Mesenteric fat pad (tissue), 1 donor: ENCODE results near the gene FHOD1. TPM values are rescaled to one million over a fixed set of nuclear protein-coding genes. Genes with fewer than 3 reads are reported as not detected.

Experiments
- DNase-seq: peaks from one replicate; pipeline ENCODE4 v3.0.0-alpha.2; 2020; ENCODE audit warnings: low spot score
- total RNA-seq: library from RNA; stranded (reverse); fragmentation: NEBNext Ultra II Directional; extraction: Animal tissue kit (Norgen Biotek cat#: 25700); gene quantifications from one replicate; pipeline ENCODE4 v1.2.1, GENCODE V29; 2021
- donor health status: DM: yes; HTN: yes; CAD: no.

FHOD1 gene
- total RNA-seq, 1 donor from 2014 or later: 36.6 TPM

DNA sequence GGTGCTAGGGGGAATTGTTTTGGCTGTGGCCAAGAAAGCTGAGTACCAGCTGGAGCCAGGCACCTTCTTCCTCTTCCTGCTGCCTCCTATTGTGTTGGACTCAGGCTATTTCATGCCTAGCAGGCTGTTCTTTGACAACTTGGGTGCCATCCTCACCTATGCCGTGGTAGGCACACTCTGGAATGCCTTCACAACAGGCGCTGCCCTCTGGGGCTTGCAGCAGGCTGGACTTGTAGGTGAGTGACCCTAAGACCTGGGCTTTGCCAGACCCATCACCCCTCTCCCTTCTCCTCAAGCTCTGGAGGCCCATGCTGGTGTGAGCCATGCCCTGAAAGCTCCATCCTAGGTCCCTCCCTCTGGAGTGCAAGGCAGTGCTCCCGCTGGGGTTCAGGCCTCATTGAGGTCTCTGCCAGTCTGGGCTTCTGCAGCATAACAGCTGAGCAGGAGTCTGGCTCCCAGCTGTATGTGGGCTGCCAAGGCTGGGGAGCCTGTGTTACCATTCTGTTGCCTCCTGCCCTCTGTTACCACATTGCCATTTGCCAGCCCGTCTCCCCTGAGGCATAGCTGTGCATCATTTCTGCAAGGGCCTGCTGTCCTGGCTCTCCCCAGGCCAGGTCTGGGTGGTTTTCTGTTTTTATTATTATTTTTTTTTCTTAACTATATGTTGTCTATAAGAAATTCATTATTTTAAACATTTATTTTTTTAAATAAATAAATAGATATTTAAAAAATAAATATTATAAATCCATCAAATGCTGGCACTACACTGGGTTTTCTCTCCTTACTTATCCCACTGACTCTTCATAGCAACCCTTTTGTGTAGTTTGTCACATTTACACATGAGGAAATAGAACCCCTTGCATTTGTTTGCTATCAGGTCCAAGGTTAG, 5.6 kb upstream of the FHOD1 start:
- no peak for DNase-seq

DNA sequence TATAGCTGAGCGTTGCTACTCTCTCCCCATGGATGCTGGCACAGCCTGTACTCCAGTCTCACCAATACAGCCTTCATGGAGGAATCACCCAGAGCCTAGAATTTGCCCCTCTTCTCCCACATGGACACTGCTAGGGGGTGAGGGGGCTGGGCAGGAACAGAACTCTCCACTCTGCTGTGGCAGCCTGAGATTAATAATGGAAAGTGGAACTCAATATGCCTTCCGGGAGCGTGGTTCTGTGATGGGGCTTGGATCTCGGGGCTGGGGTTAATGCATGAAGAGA, 2.7 kb upstream of the FHOD1 start:
- DNase-seq: no peak

DNA sequence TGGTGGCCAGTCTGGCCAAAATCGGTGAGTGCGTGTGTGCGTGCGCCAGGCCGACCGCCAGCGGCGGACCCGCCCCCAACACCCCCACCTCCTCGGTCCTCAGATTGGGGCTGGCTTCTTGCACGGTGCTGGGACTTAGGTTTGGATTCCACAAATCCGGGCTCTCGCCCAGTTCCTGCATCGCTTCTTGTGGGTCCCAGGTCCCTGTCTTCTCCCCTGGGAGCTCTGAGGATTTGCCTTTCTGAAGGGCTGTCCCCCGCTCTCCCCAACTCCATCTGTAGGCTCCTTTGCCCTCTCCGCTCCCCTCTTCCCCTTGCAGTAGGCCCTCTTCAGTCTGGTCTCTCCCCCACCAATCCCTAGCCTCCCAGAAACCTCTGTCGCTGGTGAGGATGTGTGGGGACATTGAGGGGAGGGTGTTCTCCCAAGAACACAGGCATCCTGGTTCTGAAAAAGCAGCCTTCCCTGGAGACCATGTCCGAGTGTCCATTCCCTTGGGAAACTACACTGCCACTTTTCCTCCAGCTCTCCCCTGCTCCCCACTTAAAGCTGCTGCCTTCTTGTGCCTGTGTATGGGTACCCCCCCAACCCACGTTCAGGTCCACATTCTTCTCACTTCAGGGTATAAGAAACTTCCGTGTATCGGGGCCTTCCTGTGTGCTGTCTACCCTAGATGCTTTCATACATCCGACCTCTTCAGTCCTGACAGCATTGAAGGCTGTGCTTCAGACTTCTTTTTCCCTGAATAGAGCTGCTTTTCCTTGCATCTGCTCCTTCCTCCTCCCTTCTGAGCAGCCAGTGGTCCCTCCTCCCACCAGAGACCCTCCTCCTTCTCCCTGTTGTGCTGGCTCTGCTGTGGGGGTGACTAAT, 2.1 kb upstream of the FHOD1 start:
- no peak for DNase-seq

DNA sequence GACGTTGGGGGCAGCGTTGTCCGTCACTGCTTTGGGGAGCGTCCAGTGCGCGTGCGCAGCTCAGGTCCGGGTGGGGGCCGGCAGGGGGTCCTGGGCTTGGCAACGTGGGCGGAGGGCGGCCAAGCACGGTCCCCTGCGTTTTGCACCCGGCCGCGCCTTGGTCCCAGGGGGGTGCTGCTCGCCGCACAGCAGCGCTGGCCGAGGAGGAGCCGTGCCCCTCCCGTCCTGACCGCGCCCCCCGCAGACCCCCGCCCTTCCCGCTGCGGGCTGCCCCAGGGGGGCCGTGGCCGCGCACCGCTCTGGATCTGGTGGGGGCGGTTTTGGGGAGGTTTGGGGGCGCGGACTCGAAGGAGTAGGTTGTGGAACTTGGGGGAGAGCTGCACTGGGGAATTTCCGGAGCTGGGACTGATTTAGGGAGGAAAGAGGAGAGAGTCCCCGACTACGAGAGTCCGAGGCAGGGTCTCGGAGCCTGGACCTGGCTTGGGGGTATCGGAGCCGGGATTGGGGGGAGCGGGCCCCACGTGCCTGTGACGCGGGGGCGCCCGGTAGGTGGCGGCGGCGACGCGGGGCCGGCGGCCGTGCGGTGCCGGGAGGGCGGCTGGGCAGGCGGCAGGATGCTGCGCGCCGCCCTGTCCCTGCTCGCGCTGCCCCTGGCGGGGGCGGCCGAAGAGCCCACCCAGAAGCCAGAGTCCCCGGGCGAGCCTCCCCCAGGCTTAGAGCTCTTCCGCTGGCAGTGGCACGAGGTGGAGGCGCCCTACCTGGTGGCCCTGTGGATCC, 1.3 kb upstream of the FHOD1 start, which contains the start of gene SLC9A5:
Gene SLC9A5, plus strand, starts transcription at position 579 of the 777 bp plus-strand sequence. Its CDS starts 36 bp downstream, at position 615.
- DNase-seq: no peak

DNA sequence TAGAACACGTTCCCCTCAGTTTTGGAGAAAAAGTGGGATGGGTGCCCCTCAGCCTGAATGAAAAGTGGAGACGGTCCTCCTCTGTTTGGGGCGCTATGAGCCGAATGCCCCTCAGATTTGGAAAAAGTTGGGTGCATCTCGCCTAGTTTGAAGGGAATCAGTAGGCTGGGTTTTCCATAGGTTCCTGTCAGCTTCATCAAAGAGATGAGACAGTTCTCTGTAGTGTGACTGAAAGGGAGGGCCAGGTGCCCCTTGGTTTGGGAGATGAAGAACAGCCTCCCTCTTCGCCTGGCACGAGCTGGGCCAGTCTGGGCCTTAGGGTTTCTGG, 756 bp upstream of the FHOD1 start:
- no peak for DNase-seq

DNA sequence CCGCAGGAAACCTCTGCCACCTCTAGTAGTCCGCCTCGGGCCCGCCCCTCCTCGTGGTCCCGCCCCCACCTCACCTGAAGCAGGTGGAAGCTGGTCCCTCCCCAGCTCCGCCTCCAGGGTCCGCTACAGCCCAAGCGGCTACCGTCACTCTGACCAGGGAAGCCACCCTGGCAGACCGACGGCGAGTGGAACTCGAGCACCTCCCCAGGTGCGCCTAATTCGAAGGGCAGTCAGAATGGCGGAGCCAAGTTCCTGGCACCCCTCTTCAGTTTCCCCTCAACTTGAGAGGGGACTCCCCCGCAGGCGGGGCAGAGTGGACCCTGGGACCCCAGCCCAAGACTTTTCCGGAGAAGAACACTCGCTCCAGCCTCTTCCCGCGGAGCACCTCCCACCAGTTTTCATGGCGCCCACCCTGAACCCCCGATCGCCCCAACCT, 507 bp downstream of the FHOD1 start:
- DNase-seq: no peak

DNA sequence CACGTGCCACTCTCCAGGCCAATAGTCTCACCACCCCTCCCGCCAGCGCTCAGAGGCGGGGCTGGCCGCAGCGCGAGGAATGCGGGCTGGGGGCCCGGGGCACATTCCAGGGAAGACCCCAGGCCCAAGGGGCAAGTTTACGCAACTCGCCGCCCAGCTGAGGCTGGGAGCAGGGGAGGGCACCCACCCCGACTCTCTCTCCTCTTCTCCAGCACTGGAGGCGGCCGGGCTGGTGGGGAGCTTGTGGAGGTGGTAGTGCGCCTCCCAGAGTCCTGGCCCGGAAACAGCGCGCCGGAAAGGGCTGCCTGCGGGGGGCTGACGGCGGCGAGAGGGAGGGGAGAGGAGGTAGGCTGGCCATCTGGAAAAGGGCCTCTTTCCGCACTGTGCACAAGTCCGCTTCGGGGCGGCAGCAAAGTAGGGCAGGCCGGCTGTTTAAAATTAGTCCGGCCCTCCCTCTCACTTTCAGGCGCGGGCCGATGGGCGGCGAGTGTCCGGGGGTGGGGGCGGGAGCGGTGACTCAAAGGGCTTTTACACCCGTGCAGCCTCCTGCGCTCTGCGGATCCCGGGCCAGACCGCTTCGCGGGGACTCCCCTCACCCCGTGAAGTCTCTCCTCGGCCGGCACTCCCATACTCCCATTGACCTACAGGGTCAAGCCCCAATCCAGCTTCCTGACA, 1.1 kb downstream of the FHOD1 start:
- DNase-seq: no peak

DNA sequence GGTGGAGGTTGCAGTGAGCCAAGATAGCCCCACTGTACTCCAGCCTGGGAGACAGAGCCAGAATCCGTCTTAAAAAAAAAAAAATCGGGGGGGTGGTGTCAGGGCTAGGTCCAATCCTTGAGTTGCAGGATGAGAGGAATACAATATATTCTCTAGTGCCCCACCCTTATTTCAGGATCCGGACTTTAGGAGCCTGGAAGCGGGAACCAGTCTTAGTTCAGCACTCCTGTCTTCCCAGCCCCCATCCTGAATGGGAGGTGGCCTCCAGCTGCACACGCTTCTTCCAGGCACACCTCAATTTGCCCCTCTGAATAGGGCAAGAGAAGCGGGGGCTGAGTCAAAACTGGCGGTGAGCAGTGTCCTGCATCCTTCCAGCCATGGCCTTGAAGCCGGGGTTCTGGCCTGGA, 1.6 kb downstream of the FHOD1 start:
- DNase-seq: no peak

DNA sequence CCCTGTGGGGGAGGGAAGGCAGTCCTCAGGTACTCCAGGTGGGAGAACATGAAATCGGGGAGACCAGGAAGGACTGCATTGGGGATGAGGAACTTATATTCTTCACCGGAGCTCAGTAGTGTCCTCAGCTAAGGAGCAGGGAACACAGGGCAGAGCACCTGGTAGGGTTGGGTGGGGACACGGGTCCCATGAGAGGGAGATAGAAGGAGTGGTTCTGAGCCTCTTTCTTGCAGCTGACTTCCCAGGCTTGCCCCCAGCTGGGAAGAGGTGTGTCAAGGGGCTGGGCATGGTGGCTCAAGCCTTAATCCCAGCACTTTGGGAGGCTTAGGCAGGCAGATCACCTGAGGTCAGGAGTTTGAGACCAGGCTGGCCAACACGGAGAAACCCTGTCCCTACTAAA, 2.1 kb downstream of the FHOD1 start:
- DNase-seq: no peak

DNA sequence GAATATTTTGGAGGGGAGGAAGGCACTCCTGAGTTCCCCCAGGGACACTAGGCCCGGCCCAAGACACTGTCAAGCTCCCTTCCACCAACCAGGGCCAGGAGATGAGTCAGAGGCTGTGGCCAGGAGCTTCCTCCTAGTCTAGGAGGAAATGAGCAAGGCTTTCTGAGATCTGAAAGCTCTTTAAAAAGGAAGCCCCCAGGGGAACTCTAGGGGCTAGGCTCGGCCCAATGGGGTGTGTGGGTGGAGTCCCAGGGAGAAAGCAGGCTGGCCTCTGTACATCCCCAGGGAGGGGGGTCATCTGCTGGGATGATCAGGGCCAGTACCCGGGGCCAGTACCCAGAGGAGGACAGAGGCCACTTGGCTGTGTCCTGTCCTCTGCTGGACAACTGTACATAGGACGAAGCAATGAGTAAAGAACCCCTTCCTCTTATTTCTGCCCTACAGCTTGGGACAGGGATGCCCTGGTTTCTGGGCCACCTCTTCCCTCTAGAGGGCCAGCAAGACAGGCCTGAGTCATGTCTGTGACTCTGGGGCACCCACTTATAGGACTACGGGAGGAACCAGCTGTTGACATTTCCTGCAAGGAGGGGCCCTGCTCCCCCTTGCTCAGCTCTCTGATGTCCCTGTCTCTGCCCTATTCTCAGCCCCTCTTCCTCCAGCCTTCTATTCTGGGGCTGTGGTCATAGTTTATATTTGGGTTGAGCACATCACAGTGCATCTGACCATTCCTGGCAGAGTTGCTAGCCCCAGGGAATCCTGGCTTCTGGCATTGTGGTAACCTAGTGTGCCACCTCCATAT, 2.7 kb downstream of the FHOD1 start:
- no peak for DNase-seq

DNA sequence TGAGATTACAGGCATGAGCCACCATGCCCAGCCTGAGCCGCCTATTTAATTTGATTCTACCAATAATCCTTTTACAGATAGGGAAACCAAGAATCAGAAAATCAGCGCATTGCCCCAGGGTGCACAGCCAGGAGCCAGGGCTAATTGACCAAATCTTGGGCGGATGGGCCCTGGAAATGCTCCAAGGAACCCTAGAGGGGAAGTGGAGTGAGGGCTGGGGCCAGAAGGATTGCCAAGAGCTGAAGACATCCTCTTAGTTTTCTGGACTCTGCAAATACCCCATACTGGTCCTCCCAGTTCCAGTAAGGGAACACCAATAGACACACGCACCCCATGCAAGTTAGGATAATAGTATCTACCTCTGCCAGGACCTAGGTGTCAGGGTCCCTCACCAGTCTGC, 3.8 kb downstream of the FHOD1 start:
- DNase-seq: no peak

DNA sequence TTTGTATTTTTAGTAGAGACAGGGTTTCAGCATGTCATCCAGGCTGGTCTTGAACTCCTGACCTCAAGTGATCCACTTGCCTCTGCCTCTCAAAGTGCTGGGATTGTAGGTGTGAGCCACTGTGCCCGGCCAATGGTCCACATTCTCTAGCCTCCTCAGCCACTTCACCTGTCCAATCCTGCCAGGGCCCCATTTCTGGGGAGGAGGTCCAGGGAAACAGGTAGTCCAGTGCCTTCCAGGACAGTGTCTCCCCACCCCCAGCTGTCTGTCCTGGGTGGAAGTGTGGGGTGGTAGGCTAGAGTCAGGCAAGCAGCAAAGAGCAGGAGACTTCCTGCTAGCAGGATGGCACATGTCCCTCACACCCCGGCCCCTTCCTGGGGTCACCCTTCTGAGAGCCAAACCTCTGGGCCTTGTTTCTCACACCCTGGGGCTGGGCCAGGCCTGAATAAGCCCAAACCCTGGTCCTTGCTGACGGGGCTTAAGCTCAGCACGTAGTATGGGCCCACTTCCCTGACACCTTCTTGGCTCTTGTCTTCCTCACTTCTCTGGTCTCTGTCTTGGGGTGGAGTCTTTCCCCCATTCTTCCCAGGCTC, 5.0 kb downstream of the FHOD1 start:
- DNase-seq: no peak

DNA sequence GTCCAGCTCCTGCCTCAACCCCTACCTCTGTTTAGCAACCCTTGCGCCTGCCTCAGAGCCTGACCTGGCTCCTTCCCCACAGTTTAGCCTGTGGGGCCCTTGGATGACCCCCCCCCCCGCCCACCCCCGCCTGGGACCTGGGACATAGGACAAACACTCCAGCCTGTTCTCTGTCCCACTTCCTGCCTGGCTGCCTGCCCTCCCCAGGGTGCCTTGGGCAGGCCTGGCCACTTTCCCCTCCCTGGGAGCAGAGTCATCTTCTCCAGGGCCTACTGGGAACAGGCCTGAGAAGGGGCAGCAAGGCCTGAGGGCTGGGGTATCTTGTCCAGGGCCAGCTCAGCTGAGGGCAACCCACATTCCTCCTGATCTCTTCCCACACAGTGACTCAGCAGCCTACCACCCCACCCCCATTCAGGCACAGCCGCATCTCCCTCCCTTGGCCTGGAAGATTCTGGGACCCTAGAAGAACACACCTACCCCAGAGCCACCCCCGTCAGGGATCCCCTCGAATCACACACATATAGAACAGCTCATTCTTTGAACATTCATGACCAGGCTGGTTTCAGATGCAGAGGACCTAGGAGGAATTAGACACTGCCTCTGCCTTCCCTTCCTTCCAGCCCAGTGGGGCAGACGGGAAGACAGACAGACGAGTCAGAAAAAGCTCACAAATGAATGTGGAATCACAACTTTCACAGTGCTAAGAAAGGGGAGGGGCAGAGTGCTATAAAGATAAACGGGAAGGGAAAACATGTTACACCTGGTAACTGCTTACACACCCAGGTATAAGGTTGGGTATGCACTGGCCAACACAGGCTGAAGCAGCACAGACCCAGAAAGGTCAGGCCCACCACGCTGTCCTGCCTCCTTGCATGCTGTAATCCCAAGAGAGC, 6.0 kb downstream of the FHOD1 start:
- no peak for DNase-seq

DNA sequence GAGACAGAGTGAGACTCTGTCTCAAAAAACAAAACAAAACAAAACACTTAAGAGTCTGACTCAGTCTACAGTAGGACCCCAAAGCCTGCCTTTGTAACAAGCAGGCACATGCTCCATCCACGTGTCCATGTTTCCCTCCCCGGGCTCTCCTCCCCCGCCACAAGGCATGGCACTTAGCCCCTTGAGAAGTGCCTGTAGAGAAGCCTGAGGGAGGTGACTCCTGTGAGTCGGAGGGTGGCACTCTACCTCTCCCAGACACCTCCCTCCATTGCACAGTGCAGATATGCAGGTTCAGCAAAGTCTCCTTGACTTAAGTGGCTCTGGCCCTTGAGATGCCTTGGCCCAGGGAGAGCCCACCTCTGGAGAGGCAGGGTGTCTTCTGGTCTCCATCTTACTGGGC, 6.8 kb downstream of the FHOD1 start:
- DNase-seq: no peak

DNA sequence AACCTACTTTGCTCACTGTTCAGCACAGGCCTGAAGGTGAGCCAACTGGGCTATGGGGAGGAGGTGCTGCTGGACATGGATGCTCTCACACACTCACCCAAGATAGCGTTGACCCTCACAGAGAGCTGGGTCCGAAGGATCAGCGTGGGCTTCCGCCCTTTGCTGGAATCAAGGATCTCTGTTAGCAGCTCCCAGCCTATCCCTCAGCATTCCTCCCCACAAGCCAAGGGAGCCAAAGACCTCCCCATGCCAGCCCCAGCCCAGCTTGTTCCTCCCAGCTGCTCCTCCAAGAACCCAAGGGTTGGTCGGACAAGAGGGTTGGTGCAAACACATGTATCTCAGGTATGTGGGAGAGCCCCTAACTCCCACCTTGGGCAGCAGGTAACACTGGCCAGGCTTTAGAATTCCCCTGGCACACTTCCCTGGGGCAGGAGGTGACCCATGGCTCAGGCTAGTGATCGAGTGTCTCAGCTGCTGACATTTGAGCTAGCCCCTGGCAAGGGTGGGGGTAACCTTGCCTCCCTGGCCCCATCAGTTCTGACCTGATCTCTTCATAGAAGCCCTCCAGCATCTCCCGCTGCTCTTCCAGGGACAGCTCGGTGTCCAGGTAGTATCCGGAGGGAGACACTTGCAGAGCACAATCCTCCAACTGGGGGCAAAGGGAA, 8.3 kb downstream of the FHOD1 start:
- no peak for DNase-seq

DNA sequence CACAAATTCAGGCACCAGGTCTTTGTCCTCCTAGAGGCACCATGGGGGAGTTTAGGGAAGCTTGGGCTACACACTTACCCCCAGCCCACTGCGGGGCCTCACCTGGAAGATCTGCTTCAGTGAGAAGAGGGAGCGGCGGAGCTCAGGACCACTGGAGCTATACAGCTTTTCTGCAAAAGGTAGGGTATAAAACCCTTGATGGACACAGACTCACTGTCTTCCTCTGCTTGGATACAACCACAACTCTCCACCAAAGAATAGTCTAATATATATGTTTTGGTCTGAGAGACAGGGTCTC, 9.1 kb downstream of the FHOD1 start:
- no peak for DNase-seq

DNA sequence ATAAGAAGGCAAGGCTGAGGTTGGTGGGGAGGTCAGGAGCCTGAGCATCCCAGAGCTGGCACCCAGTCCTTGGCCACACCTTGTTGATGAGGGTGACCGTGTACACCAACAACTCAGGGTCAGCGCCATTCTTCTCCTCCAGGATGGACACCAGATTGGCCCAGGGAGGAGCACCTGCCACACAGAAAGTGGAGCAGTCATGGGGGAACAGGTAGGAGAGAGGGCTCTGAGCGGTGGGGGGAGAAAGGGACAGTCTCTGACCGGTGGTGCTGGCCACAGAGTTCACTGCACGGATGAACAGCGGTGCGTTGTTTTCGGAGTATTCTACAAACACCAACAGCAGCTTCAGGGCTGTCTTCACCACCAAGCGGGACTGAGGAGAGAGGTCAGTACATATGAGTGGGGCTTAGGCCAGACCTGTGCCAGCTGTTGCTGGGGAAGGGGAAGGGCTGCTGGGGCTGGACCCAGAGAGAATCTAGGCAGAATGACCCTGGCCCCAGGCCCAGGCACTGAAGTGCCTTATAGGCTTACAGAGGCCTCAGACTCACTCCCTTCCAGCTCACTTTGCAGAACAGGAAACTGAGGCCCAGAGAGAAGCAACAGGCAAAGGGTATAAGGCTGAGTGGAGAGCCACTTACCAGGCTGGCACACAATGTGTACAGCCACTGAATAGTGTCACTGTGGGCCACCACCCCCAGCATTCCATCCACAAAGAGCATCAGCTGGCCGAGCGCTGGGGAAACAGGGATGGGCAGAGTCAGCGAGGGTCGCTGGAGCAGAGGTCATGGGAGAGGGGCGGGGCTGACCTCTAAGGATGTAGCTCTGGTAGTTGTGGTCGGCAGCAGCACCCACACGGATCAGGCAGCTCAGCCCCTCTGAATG, 9.6 kb downstream of the FHOD1 start:
- DNase-seq: no peak
